Kidney epithelial cell (primary cell): ENCODE data around the gene ROR2. TPM values are rescaled to one million over a fixed set of nuclear protein-coding genes. Genes with fewer than 3 reads are reported as not detected.

ENCODE experiments used
- DNase-seq: peaks from one replicate; pipeline ENCODE4 v3.0.0-alpha.2; 2010; ENCODE audit warnings: low read depth
- H3K27me3 ChIP-seq: 2 replicates; pipeline ENCODE4 v1.6.0; 2011; ENCODE audit warnings: low read length; ENCODE audit not compliant: control insufficient read depth, insufficient read depth
- H3K36me3 ChIP-seq: 2 replicates; pipeline ENCODE4 v1.5.1; 2011; ENCODE audit warnings: low read length; ENCODE audit not compliant: control insufficient read depth, insufficient read depth
- H3K4me3 ChIP-seq: 2 replicates; pipeline ENCODE4 v1.5.1; 2011; ENCODE audit warnings: low read depth, mild to moderate bottlenecking, control low read depth, low read length
- CTCF ChIP-seq: IDR thresholded peaks from 2 replicates; pipeline ENCODE4 v1.5.1; 2011; ENCODE audit warnings: mild to moderate bottlenecking, moderate library complexity, low read length, control low read depth, inconsistent platforms; ENCODE audit not compliant: insufficient read depth, poor library complexity, severe bottlenecking
- total RNA-seq: library from RNA; depleted of rRNA; stranded (reverse); fragments of >200 nt; gene quantifications from 2 replicates; pipeline ENCODE4 v1.2.3, GENCODE V29; 2015

Gene ROR2
- total RNA-seq, 1 donor from 2014 or later = 1.2 TPM

GRCh38 chr9:91604451-91605179 lies 345.4 kb downstream of the ROR2 start:
- Histone ChIP-seq H3K36me3 (no peaks in the 10 kb centered on the region), H3K27me3 (no peaks in the 10 kb centered on the region), H3K4me3 (no peak overlapping the region)
- no peak for DNase-seq
- no peak for TF ChIP-seq CTCF

- TF ChIP-seq CTCF = no peak
- H3K4me3 ChIP-seq = no peak overlapping the region
- no peaks in the 10 kb centered on the region for H3K36me3 ChIP-seq
- H3K27me3 ChIP-seq = no peaks in the 10 kb centered on the region
- no peak for DNase-seq
Measured at GRCh38 chr9:91603932-91604331, 346.1 kb downstream of the ROR2 start.

- Histone ChIP-seq H3K36me3 (no peaks in the 10 kb centered on the region), H3K4me3 (no peak overlapping the region), H3K27me3 (no peaks in the 10 kb centered on the region)
- DNase-seq = no peak
- no peak for TF ChIP-seq CTCF
Measured at GRCh38 chr9:91599564-91599963, 350.5 kb downstream of the ROR2 start.

- no peaks in the 10 kb centered on the region for H3K36me3 ChIP-seq
- peaks cover 2% of the 10 kb centered on the region for H3K27me3 ChIP-seq
- no peak for DNase-seq
- no peak for TF ChIP-seq CTCF
- H3K4me3 ChIP-seq = no peak overlapping the region
Measured at GRCh38 chr9:91591627-91592026, 358.4 kb downstream of the ROR2 start.

GRCh38 chr9:91589101-91589553 lies 360.9 kb downstream of the ROR2 start:
- H3K27me3 ChIP-seq = peaks cover 2% of the 10 kb centered on the region
- no peak for TF ChIP-seq CTCF
- DNase-seq = no peak
- H3K36me3 ChIP-seq = no peaks in the 10 kb centered on the region
- H3K4me3 ChIP-seq = no peak overlapping the region

GRCh38 chr9:91586282-91586681 lies 363.7 kb downstream of the ROR2 start:
- TF ChIP-seq CTCF = no peak
- no peaks in the 10 kb centered on the region for H3K36me3 ChIP-seq
- no peak overlapping the region for H3K4me3 ChIP-seq
- DNase-seq = no peak
- H3K27me3 ChIP-seq = no peaks in the 10 kb centered on the region
